Airway epithelial cell (primary cell): ENCODE results near the gene ZEB2. TPM values are rescaled to one million over a fixed set of nuclear protein-coding genes. Genes with fewer than 3 reads are reported as not detected.

Experiments
- total RNA-seq: library from RNA; depleted of rRNA; stranded (reverse); fragments of >200 nt; gene quantifications from 2 replicates; pipeline ENCODE4 v1.2.3, GENCODE V29; 2015

The ZEB2 gene
- 0.05 and 0.07 TPM in 2 replicates for total RNA-seq

GRCh38 chr2:144519934-144520731, at the start of gene ZEB2:
ZEB2 (minus strand) TSS chr2:144520119; CDS start chr2:144517350, 2,769 bp downstream.

